ENCODE data around the gene ANKRD34A. TPM values are rescaled to one million over a fixed set of nuclear protein-coding genes. Genes with fewer than 3 reads are reported as not detected.
A peak's percentile ranks its signal among the peaks of the same experiment; 100 is the strongest.

ANKRD34A gene
- total RNA-seq, 4 donors from 2014 or later: 0.32 to 1.7 (median 0.58) TPM

DNA sequence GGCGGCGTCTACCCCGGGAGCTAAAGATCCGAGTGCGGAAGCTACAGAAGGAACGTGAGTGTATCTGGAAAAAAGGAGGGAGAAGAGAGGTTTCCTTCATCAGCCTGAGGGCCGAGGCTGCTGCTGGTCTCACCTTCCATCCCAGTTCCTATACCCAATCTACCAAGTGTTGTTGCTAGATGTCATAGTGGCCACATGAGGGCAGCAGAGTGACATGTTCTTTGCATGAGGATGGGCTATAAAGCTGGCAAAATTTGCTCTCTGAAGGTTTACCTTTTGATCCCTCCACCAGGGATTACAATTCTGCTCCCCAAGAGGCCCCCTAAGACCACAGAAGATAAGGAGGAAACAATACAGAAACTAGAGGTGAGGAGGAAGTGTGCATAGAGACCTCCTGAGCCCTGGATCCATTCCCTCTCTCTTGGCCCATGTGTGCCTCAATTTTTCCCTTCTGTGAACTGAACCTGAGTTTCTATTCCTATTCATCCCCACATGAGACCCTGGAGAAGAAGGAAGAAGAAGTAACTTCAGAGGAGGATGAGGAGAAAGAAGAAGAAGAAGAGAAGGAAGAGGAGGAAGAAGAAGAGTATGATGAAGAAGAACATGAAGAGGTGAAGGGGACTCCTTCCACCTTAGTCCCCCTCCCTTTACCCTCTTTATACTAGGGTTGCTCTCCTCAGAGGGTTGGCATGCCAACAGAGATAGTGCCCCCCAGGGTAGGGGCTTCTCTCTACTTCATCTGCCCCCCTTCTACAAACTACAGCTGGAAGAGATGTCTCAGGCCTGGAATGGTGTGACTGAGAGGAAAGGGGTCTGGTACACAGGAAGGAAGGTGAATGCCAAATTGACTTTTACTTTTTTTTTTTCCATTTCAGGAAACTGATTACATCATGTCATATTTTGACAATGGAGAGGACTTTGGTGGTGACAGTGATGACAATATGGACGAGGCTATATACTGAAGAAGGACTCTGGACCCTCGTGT, 13.4 kb upstream of the ANKRD34A start:
- peak; percentile 56 for ATAC-seq (ENCODE audit: low FRiP score)
- DNase-seq (ENCODE audit: low spot score): no peak
- TF ChIP-seq, protein P1, sequence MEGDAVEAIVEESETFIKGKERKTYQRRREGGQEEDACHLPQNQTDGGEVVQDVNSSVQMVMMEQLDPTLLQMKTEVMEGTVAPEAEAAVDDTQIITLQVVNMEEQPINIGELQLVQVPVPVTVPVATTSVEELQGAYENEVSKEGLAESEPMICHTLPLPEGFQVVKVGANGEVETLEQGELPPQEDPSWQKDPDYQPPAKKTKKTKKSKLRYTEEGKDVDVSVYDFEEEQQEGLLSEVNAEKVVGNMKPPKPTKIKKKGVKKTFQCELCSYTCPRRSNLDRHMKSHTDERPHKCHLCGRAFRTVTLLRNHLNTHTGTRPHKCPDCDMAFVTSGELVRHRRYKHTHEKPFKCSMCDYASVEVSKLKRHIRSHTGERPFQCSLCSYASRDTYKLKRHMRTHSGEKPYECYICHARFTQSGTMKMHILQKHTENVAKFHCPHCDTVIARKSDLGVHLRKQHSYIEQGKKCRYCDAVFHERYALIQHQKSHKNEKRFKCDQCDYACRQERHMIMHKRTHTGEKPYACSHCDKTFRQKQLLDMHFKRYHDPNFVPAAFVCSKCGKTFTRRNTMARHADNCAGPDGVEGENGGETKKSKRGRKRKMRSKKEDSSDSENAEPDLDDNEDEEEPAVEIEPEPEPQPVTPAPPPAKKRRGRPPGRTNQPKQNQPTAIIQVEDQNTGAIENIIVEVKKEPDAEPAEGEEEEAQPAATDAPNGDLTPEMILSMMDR (IDR thresholded peaks at IDR 0.05): peak in 1 of 3 donors; percentile 42

DNA sequence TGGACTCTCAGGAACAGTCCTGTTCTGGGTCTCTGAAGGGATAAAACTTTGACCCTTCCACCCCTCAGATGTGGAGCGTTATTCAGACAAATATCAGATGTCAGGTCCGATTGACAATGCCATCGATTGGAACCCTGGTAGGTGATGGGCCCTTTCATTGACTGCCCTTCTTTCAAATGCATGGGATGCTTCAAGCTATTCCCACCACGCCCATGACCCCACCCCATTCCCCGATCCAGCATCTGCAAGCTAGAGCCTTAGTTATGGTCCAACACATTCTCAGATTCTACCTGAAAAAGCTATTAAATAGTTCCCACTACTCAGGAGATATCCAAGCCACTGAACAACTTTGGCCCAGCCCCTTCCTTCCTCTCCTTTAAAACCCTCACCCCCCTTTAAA, 12.6 kb upstream of the ANKRD34A start:
- TF ChIP-seq, protein P1 (IDR thresholded peaks at IDR 0.05): no peak
- ATAC-seq (ENCODE audit: low FRiP score): no peak

DNA sequence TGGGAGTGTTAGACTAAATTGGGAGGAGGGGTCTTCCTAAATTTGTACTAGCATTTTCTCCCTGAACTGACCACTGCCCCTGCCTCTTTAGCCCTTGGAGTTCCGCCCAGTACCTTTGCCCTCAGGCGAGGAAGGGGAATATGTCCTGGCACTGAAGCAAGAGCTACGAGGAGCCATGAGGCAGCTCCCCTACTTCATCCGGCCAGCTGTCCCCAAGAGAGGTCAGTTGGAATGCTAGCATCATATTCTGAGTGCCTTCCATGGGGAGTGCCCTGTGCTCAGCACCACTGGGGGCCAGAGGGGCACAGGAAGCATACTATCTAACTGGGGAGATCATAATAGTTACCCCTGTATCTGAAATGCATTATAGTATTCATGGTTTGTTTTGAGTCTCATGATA, 10.8 kb upstream of the ANKRD34A start:
- DNase-seq (ENCODE audit: low spot score) (no peak), ATAC-seq (ENCODE audit: low FRiP score) (no peak)
- TF ChIP-seq, protein P1 (IDR thresholded peaks at IDR 0.05): no peak

More for the DNA sequence above, 12.6 kb upstream of the ANKRD34A start:
- DNase-seq (ENCODE audit: low spot score): no peak

DNA sequence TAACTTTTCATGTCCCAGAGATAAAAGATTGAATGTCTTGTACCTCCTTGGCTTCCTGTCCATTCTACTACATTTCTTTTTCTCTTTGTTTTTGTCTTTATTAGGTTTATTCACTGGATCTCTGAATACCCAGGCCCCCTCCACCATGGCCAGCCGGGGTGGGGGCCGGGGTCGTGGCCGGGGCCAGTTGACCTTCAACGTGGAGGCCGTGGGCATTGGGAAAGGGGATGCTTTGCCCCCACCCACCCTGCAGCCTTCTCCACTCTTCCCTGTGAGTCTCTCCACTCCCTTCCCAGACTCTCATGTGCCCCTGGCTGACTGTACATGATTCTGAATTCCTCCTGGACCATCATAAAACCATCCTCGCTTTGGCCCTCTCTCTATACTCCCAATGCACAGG, 10.3 kb upstream of the ANKRD34A start:
- no peak for ATAC-seq (ENCODE audit: low FRiP score)
- no peak for DNase-seq (ENCODE audit: low spot score)
- TF ChIP-seq, protein P1 (IDR thresholded peaks at IDR 0.05): no peak

DNA sequence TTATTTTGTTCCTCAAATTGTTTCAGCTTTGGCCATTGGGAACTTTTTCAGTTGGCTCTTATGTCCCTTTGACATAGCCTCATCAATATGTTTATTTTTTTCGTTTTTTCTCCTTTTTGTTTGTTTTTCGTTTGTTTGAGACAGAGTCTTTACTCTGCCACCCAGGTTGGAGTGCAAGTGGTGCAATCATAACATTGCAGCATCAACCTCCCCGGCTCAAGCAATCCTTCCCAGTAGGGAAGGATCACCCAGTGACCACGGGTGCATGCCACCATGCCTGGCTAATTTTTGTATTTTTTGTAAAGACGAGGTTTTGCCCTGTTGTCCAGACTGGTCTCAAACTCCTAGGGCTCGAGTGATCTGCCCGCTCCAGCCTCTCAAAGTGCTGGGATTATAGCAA, 8.2 kb upstream of the ANKRD34A start:
- DNase-seq (ENCODE audit: low spot score): no peak
- TF ChIP-seq, protein P1 (IDR thresholded peaks at IDR 0.05): no peak
- ATAC-seq (ENCODE audit: low FRiP score): no peak

- TF ChIP-seq, protein P1 (IDR thresholded peaks at IDR 0.05): no peak
- ATAC-seq (ENCODE audit: low FRiP score) (no peak), DNase-seq (ENCODE audit: low spot score) (no peak)
Observed at GRCh38 chr1:145967288-145967687, 2.9 kb upstream of the ANKRD34A start.

All from omental fat pad (tissue), 4 donors.